ENCODE measurements around the gene ATRN. TPM values are rescaled to one million over a fixed set of nuclear protein-coding genes. Genes with fewer than 3 reads are reported as not detected.

ATRN gene
- total RNA-seq, 2 donors from 2014 or later = 17.0 to 23.1 TPM

- Histone ChIP-seq H3K9me3 (no peaks in the 10 kb centered on the region), H3K27me3 (no peaks in the 10 kb centered on the region), H3K36me3 (no peaks in the 10 kb centered on the region), H3K4me1 (no peaks in the 10 kb centered on the region), H3K27ac (peak overlapping the region; percentile 44), H3K9ac (ENCODE audit: low read depth in 2 of 2, low read length in 2 of 2) (no peak overlapping the region), H3K4me3 (no peak overlapping the region)
- intact Hi-C loops (cut with DNase I) = loop anchor here (10.0 kb wide), 1 partner anchor 397 kb away; no protein-coding TSS in a partner anchor
- TF ChIP-seq, protein P1, sequence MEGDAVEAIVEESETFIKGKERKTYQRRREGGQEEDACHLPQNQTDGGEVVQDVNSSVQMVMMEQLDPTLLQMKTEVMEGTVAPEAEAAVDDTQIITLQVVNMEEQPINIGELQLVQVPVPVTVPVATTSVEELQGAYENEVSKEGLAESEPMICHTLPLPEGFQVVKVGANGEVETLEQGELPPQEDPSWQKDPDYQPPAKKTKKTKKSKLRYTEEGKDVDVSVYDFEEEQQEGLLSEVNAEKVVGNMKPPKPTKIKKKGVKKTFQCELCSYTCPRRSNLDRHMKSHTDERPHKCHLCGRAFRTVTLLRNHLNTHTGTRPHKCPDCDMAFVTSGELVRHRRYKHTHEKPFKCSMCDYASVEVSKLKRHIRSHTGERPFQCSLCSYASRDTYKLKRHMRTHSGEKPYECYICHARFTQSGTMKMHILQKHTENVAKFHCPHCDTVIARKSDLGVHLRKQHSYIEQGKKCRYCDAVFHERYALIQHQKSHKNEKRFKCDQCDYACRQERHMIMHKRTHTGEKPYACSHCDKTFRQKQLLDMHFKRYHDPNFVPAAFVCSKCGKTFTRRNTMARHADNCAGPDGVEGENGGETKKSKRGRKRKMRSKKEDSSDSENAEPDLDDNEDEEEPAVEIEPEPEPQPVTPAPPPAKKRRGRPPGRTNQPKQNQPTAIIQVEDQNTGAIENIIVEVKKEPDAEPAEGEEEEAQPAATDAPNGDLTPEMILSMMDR (IDR thresholded peaks at IDR 0.05) = no peak
- DNase-seq = no peak
Measured at GRCh38 chr20:3687655-3688054, 216.8 kb downstream of the ATRN start.

DNA sequence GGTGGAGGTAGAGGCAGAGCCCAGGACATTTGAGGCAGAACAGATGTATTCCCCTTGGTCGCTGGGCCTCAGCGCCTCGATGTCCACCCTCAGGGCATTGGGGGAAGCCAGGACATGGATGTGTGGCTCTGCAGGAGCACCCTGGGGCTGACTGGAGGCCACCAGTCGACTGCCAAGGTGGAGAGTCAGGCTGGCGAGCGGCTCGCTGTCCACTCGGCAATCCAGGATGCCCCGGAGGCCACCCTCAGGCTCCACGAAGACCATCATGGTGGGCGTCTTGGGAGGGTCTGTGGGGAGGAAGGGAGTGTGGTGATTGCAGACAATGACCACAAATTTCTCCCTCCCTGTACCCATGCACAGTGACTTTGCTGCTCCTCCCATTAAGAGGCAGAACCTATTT, 219.2 kb downstream of the ATRN start:
- Histone ChIP-seq H3K9me3 (no peaks in the 10 kb centered on the region), H3K4me1 (no peaks in the 10 kb centered on the region), H3K27me3 (no peaks in the 10 kb centered on the region), H3K4me3 (no peak overlapping the region), H3K27ac (no peak overlapping the region), H3K9ac (ENCODE audit: low read depth in 2 of 2, low read length in 2 of 2) (no peak overlapping the region), H3K36me3 (no peaks in the 10 kb centered on the region)
- TF ChIP-seq, protein P1 (IDR thresholded peaks at IDR 0.05) = no peak
- intact Hi-C loops (cut with DNase I) = loop anchor here (10.0 kb wide), 1 partner anchor 395 kb away; no protein-coding TSS in a partner anchor
- no peak for DNase-seq

- no peaks in the 10 kb centered on the region for H3K36me3 ChIP-seq
- DNase-seq = no peak
- intact Hi-C loops (cut with DNase I) = no loop called here
- TF ChIP-seq, protein P1 (IDR thresholded peaks at IDR 0.05) = no peak
- no peak overlapping the region for H3K4me3 ChIP-seq
- H3K27ac ChIP-seq = no peak overlapping the region
- H3K9me3 ChIP-seq = no peaks in the 10 kb centered on the region
- H3K9ac ChIP-seq (ENCODE audit: low read depth in 2 of 2, low read length in 2 of 2) = no peak overlapping the region
- no peaks in the 10 kb centered on the region for H3K4me1 ChIP-seq
- H3K27me3 ChIP-seq = no peaks in the 10 kb centered on the region
Measured at GRCh38 chr20:3690413-3690812, 219.6 kb downstream of the ATRN start.

GRCh38 chr20:3691306-3691705, 220.5 kb downstream of the ATRN start:
- H3K36me3 ChIP-seq = no peaks in the 10 kb centered on the region
- DNase-seq = no peak
- TF ChIP-seq, protein P1 (IDR thresholded peaks at IDR 0.05) = no peak
- no peak overlapping the region for H3K27ac ChIP-seq
- no peaks in the 10 kb centered on the region for H3K4me1 ChIP-seq
- intact Hi-C loops (cut with DNase I) = no loop called here
- no peak overlapping the region for H3K4me3 ChIP-seq
- no peak overlapping the region for H3K9ac ChIP-seq (ENCODE audit: low read depth in 2 of 2, low read length in 2 of 2)
- no peaks in the 10 kb centered on the region for H3K27me3 ChIP-seq
- H3K9me3 ChIP-seq = no peaks in the 10 kb centered on the region

DNA sequence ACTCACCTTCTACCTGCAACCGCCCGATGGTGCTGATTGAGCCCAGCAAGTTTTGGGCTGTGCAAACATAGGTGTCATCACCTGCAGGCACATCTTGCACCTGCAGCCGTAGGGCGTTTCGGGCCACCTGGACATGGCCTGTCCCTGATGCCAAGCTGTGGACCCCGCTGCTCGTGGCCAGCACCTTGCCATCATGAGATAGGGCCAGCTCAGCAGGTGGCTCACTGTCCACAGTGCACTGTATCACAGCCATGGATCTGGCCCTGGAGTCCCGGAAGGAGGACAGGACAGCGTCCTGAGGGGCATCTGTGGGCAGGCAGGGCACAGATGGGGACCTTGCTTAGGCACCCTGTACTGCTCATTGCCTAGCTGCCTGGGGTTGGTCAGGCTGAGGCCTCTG, 221.1 kb downstream of the ATRN start:
- TF ChIP-seq, protein P1 (IDR thresholded peaks at IDR 0.05) = no peak
- Histone ChIP-seq H3K27ac (no peak overlapping the region), H3K27me3 (no peaks in the 10 kb centered on the region), H3K4me1 (no peaks in the 10 kb centered on the region), H3K9ac (ENCODE audit: low read depth in 2 of 2, low read length in 2 of 2) (no peak overlapping the region), H3K4me3 (no peak overlapping the region), H3K36me3 (no peaks in the 10 kb centered on the region), H3K9me3 (no peaks in the 10 kb centered on the region)
- no peak for DNase-seq
- intact Hi-C loops (cut with DNase I) = no loop called here
